HCT116 (cell line): ENCODE measurements around the gene C1orf115. TPM values are rescaled to one million over a fixed set of nuclear protein-coding genes. Genes with fewer than 3 reads are reported as not detected.

ENCODE experiments used
- ATAC-seq: fragments of 200-7000 bp; cut with Tn5 transposase; 2 replicates; pipeline ENCODE4 v1.9.1; 2020; ENCODE audit warnings: mild to moderate bottlenecking, moderate library complexity
- BruUV-seq: library from RNA; stranded (reverse); fragments of 400-500 nt; replicated peaks from 2 replicates; lab custom pipeline; 2021; lab: Mats Ljungman, UMichigan
- CTCF ChIA-PET: fragments of 300-600 bp; sonication (Branson Sonifier 250); formaldehyde crosslinking; loops from one replicate; lab custom pipeline; 2021; ENCODE audit warnings: antibody characterized with exemption; lab: Charles Lee
- POLR2A ChIA-PET: fragments of 300-600, 350-600 bp; sonication (Branson Sonifier 250); formaldehyde crosslinking; loops from one replicate; lab custom pipeline; 2021; ENCODE audit warnings: antibody characterized with exemption; lab: Charles Lee
- RAD21 ChIA-PET, 2 experiments: fragments of 300-600 bp; sonication (Branson Sonifier 250); formaldehyde crosslinking; loops; one replicate each; lab custom pipeline; 2023; ENCODE audit warnings: low total read pairs in 2 of 2; ENCODE audit not compliant: uncharacterized antibody in 2 of 2, unreplicated experiment in 2 of 2, low non-redundant PET in 1 of 2; lab: Charles Lee
- DNase-seq: peaks from one replicate; pipeline ENCODE4 v3.0.0-alpha.2; 2010; ENCODE audit warnings: low read depth, low spot score
- H2AFZ ChIP-seq: fragments of 200-600 bp; shearing (Covaris generic), sonication (generic); 2 replicates; pipeline ENCODE4 v1.6.1; 2017; ENCODE audit warnings: low read depth, mixed run types, mixed read lengths, antibody characterized with exemption, low read length; ENCODE audit not compliant: poor library complexity, severe bottlenecking
- H3K27ac ChIP-seq: 2 replicates; pipeline ENCODE4 v1.5.1; 2012; ENCODE audit warnings: low read depth, low read length
- H3K27me3 ChIP-seq: fragments of 200-600 bp; sonication (generic); 2 replicates; pipeline ENCODE4 v1.6.1; 2016; ENCODE audit warnings: mixed run types, low read length, mixed read lengths; ENCODE audit not compliant: insufficient read depth
- H3K36me3 ChIP-seq, 2 experiments: fragments of 200-500 bp in 1 of 2; fragments of 200-600 bp in 1 of 2; sonication (Bioruptor generic) in 1 of 2; sonication (generic) in 1 of 2; 2 replicates each; pipeline versions ENCODE4 v1.5.1 to v1.6.1; 2014 to 2016; ENCODE audit warnings: low read length in 2 of 2, inconsistent platforms in 1 of 2, mixed read lengths in 1 of 2, mixed run types in 1 of 2; ENCODE audit not compliant: insufficient read depth in 2 of 2, control insufficient read depth in 1 of 2
- H3K4me1 ChIP-seq, 2 experiments: fragments of 200-600 bp in 1 of 2; sonication (generic) in 1 of 2; 2 replicates each; pipeline versions ENCODE4 v1.5.1 to v1.6.1; 2012 to 2017; ENCODE audit warnings: low read length in 2 of 2, inconsistent platforms in 1 of 2, mild to moderate bottlenecking in 1 of 2, mixed read lengths in 1 of 2, mixed run types in 1 of 2, moderate library complexity in 1 of 2; ENCODE audit not compliant: insufficient read depth in 2 of 2, control insufficient read depth in 1 of 2
- H3K4me2 ChIP-seq: fragments of 200-600 bp; sonication (generic); 2 replicates; pipeline ENCODE4 v1.6.1; 2017; ENCODE audit warnings: mixed run types, low read length, mixed read lengths
- H3K4me3 ChIP-seq, 2 experiments: fragments of 200-600 bp in 1 of 2; sonication (generic) in 1 of 2; replicated peaks in 1 of 2; 2 replicates each; pipeline ENCODE4 v1.5.1; 2011 to 2016; ENCODE audit warnings: low read length in 2 of 2, control low read depth in 1 of 2, low read depth in 1 of 2, mild to moderate bottlenecking in 1 of 2, mixed read lengths in 1 of 2, mixed run types in 1 of 2
- H3K79me2 ChIP-seq: fragments of 200-600 bp; sonication (generic); 2 replicates; pipeline ENCODE4 v1.6.1; 2017; ENCODE audit warnings: mild to moderate bottlenecking, mixed run types, low read length, moderate library complexity, mixed read lengths; ENCODE audit not compliant: insufficient read depth
- H3K9ac ChIP-seq: fragments of 200-600 bp; sonication (generic); 2 replicates; pipeline ENCODE4 v1.6.1; 2016; ENCODE audit warnings: low read length, mixed read lengths
- H3K9me2 ChIP-seq: fragments of 200-600 bp; sonication (generic), shearing (Covaris generic); 2 replicates; pipeline ENCODE4 v1.6.1; 2017; ENCODE audit warnings: mixed run types, mild to moderate bottlenecking, moderate library complexity; ENCODE audit not compliant: insufficient read depth
- H3K9me3 ChIP-seq, 2 experiments: fragments of 200-500 bp in 1 of 2; fragments of 200-600 bp in 1 of 2; sonication (Bioruptor generic) in 1 of 2; sonication (generic) in 1 of 2; 2 replicates each; pipeline ENCODE4 v1.6.1; 2014 to 2017; ENCODE audit warnings: low read length in 2 of 2, mixed read lengths in 2 of 2, inconsistent platforms in 1 of 2, low read depth in 1 of 2, mild to moderate bottlenecking in 1 of 2, mixed run types in 1 of 2, moderate library complexity in 1 of 2; ENCODE audit not compliant: control insufficient read depth in 1 of 2, insufficient read depth in 1 of 2
- H4K20me1 ChIP-seq: fragments of 200-600 bp; sonication (generic), shearing (Covaris generic); 2 replicates; pipeline ENCODE4 v1.6.1; 2017; ENCODE audit warnings: mixed run types, mild to moderate bottlenecking, moderate library complexity; ENCODE audit not compliant: insufficient read depth
- CBX3 ChIP-seq: IDR thresholded peaks from 2 replicates; pipeline ENCODE4 v1.6.1; 2012; ENCODE audit warnings: low read depth
- CEBPB ChIP-seq: IDR thresholded peaks from 2 replicates; pipeline ENCODE4 v1.6.1; 2012; ENCODE audit warnings: low read depth
- ELF1 ChIP-seq: IDR thresholded peaks from 2 replicates; pipeline ENCODE4 v1.6.1; 2012; ENCODE audit warnings: low read depth, borderline replicate concordance
- POLR2AphosphoS5 ChIP-seq: IDR thresholded peaks from 2 replicates; pipeline ENCODE4 v1.6.1; 2011; ENCODE audit warnings: mild to moderate bottlenecking, low read depth, low read length, moderate library complexity
- RAD21 ChIP-seq: IDR thresholded peaks from 2 replicates; pipeline ENCODE4 v1.6.1; 2012; ENCODE audit warnings: low read depth, mild to moderate bottlenecking
- TCF7L2 ChIP-seq: IDR thresholded peaks from 2 replicates; pipeline ENCODE4 v1.7.0; 2011; ENCODE audit warnings: borderline replicate concordance, inconsistent platforms; ENCODE audit not compliant: insufficient read depth, insufficient read length; ENCODE audit errors: extremely low read depth
- ZNF274 ChIP-seq: fragments of 200-500 bp; sonication (Bioruptor generic); IDR thresholded peaks from 2 replicates; pipeline ENCODE4 v1.6.1; 2014; ENCODE audit warnings: mild to moderate bottlenecking, low read depth, low read length, inconsistent platforms
- intact Hi-C: fragments of 100-400 bp; cut with micrococcal nuclease; formaldehyde crosslinking; loops from 2 replicates; pipeline ENCODE4 v1.10.0; 2022
- total RNA-seq: library from RNA; stranded (reverse); gene quantifications from one replicate; pipeline ENCODE4 v1.2.1, GENCODE V29; 2021; ENCODE audit not compliant: unreplicated experiment
- TF ChIP-seq, protein P1 (sequence below), 3 experiments: fragments of 200-600 bp in 1 of 3; sonication (generic) in 1 of 3; IDR thresholded peaks in 2 of 3; conservative IDR thresholded peaks in 1 of 3; 2 replicates each; pipeline ENCODE4 v1.5.1; 2012 to 2017; ENCODE audit warnings: low read depth in 2 of 3, low read length in 2 of 3, antibody characterized with exemption in 1 of 3, borderline replicate concordance in 1 of 3, control low read depth in 1 of 3, mild to moderate bottlenecking in 1 of 3, mixed read lengths in 1 of 3, mixed run types in 1 of 3, moderate library complexity in 1 of 3; ENCODE audit not compliant: insufficient read depth in 1 of 3
- TF ChIP-seq, protein P2 (sequence below): IDR thresholded peaks from 2 replicates; pipeline ENCODE4 v1.6.1; 2012; ENCODE audit warnings: low read depth
- TF ChIP-seq, protein P3 (sequence below): IDR thresholded peaks from 2 replicates; pipeline ENCODE4 v1.6.1; 2012
- TF ChIP-seq, protein P4 (sequence below): IDR thresholded peaks from 2 replicates; pipeline ENCODE4 v1.6.1; 2011; ENCODE audit warnings: mild to moderate bottlenecking, low read length, moderate library complexity; ENCODE audit not compliant: insufficient replicate concordance; ENCODE audit errors: extremely low read depth

C1orf115 gene
- total RNA-seq, 1 experiment from 2014 or later: 16.8 TPM

DNA sequence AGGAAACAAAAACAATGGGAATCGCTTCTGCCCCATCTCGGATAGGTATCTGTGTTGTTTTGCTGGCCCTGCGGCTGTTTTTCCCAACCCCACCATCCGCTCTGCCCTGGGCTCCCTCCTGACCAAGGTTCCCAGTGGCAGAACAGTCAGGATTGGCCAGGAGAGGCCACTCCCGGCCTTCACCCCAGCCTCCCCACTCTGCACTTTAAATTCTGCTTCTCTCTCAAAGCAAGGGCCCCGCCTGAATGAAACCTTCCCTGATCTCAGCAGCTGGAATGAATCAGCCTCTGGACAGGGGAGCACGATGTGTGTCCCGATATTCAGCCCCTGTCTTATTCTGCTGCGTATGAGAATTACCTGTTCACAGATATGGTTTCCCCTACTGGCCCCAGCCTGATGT is 16.3 kb downstream of the C1orf115 start:
- DNase-seq (no peak), ATAC-seq (no peak)
- no peak overlapping the region for H3K4me3 ChIP-seq
- H3K9me2 ChIP-seq: no peaks in the 10 kb centered on the region
- H4K20me1 ChIP-seq: no peaks in the 10 kb centered on the region
- H3K79me2 ChIP-seq: no peaks in the 10 kb centered on the region
- no peaks in the 10 kb centered on the region for H3K4me1 ChIP-seq
- no peaks in the 10 kb centered on the region for H3K27me3 ChIP-seq
- no peaks in the 10 kb centered on the region for H3K36me3 ChIP-seq
- H2AFZ ChIP-seq: no peak overlapping the region
- no TSS peak for BruUV-seq
- ChIA-PET POLR2A (no interaction called here), RAD21 (no interaction called here), CTCF (interaction anchor here (2.0 kb wide), 1 partner anchor 27 kb away, joined by 6 read pairs; no protein-coding TSS in a partner anchor)
- H3K4me2 ChIP-seq: no peak overlapping the region
- H3K27ac ChIP-seq: no peak overlapping the region
- intact Hi-C loops: no loop called here
- no peaks in the 10 kb centered on the region for H3K9me3 ChIP-seq
- no peak for TF ChIP-seq ZNF274
- TF ChIP-seq, protein P1, sequence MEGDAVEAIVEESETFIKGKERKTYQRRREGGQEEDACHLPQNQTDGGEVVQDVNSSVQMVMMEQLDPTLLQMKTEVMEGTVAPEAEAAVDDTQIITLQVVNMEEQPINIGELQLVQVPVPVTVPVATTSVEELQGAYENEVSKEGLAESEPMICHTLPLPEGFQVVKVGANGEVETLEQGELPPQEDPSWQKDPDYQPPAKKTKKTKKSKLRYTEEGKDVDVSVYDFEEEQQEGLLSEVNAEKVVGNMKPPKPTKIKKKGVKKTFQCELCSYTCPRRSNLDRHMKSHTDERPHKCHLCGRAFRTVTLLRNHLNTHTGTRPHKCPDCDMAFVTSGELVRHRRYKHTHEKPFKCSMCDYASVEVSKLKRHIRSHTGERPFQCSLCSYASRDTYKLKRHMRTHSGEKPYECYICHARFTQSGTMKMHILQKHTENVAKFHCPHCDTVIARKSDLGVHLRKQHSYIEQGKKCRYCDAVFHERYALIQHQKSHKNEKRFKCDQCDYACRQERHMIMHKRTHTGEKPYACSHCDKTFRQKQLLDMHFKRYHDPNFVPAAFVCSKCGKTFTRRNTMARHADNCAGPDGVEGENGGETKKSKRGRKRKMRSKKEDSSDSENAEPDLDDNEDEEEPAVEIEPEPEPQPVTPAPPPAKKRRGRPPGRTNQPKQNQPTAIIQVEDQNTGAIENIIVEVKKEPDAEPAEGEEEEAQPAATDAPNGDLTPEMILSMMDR (IDR thresholded peaks at IDR 0.05 in 2 of 3, conservative IDR thresholded peaks at IDR 0.05 in 1 of 3; ENCODE audit: borderline replicate concordance in 1 of 3, insufficient read depth in 1 of 3, low read depth in 2 of 3, low read length in 2 of 3): no peak
- no peak for TF ChIP-seq POLR2AphosphoS5
- TF ChIP-seq, protein P2, sequence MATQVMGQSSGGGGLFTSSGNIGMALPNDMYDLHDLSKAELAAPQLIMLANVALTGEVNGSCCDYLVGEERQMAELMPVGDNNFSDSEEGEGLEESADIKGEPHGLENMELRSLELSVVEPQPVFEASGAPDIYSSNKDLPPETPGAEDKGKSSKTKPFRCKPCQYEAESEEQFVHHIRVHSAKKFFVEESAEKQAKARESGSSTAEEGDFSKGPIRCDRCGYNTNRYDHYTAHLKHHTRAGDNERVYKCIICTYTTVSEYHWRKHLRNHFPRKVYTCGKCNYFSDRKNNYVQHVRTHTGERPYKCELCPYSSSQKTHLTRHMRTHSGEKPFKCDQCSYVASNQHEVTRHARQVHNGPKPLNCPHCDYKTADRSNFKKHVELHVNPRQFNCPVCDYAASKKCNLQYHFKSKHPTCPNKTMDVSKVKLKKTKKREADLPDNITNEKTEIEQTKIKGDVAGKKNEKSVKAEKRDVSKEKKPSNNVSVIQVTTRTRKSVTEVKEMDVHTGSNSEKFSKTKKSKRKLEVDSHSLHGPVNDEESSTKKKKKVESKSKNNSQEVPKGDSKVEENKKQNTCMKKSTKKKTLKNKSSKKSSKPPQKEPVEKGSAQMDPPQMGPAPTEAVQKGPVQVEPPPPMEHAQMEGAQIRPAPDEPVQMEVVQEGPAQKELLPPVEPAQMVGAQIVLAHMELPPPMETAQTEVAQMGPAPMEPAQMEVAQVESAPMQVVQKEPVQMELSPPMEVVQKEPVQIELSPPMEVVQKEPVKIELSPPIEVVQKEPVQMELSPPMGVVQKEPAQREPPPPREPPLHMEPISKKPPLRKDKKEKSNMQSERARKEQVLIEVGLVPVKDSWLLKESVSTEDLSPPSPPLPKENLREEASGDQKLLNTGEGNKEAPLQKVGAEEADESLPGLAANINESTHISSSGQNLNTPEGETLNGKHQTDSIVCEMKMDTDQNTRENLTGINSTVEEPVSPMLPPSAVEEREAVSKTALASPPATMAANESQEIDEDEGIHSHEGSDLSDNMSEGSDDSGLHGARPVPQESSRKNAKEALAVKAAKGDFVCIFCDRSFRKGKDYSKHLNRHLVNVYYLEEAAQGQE: no peak
- TF ChIP-seq, protein P3, sequence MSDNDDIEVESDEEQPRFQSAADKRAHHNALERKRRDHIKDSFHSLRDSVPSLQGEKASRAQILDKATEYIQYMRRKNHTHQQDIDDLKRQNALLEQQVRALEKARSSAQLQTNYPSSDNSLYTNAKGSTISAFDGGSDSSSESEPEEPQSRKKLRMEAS: no peak
- no peak for TF ChIP-seq ELF1
- TF ChIP-seq CBX3: no peak
- TF ChIP-seq CEBPB: no peak
- TF ChIP-seq TCF7L2: no peak
- TF ChIP-seq RAD21: no peak
- TF ChIP-seq, protein P4, sequence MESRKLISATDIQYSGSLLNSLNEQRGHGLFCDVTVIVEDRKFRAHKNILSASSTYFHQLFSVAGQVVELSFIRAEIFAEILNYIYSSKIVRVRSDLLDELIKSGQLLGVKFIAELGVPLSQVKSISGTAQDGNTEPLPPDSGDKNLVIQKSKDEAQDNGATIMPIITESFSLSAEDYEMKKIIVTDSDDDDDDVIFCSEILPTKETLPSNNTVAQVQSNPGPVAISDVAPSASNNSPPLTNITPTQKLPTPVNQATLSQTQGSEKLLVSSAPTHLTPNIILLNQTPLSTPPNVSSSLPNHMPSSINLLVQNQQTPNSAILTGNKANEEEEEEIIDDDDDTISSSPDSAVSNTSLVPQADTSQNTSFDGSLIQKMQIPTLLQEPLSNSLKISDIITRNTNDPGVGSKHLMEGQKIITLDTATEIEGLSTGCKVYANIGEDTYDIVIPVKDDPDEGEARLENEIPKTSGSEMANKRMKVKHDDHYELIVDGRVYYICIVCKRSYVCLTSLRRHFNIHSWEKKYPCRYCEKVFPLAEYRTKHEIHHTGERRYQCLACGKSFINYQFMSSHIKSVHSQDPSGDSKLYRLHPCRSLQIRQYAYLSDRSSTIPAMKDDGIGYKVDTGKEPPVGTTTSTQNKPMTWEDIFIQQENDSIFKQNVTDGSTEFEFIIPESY: no peak
- H3K9ac ChIP-seq: no peak overlapping the region
